GM18511 (cell line): ENCODE data around the gene DNAJC15.

Experiments used
- ATAC-seq: cut with Tn5 transposase; IDR thresholded peaks from one replicate; pipeline ENCODE4 v1.9.1; 2021; ENCODE audit warnings: mild to moderate bottlenecking, moderate library complexity; ENCODE audit not compliant: unreplicated experiment

The DNAJC15 gene

DNA sequence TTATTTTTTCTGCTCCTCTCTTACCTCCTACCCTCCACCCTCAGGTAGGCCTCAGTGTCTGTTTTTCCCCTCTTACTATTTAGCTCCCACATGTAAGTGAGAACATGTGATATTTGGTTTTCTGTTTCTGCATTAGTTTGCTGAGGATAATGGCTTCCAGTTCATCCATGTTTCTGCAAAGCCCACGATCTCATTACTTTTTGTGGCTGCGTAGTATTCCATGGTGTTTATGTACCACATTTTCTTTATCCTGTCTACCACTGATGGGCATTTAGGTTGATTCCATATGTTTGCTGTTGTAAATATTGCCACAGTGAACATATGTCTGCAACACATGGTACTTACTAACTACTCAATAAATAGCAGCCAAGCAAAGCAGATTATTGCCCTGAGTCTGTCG, 56.8 kb downstream of the DNAJC15 start:
- no peak for ATAC-seq

DNA sequence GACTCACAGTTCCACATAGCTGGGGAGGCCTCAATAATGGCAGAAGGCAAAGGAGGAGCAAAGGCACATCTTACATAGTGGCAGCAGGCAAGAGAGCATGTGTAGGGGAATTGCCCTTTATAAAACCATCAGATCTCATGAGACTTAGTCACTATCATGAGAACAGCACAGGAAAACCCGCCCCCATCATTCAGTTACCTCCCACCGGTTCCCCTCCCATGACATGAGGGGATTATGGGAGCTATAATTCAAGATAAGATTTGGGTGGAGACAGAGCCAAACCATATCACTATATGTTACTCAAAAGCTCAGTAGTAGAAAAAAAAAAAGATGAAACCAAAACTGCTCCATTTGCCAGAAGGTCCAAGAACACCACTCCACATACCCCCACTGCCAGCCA, 58.5 kb downstream of the DNAJC15 start:
- no peak for ATAC-seq

DNA sequence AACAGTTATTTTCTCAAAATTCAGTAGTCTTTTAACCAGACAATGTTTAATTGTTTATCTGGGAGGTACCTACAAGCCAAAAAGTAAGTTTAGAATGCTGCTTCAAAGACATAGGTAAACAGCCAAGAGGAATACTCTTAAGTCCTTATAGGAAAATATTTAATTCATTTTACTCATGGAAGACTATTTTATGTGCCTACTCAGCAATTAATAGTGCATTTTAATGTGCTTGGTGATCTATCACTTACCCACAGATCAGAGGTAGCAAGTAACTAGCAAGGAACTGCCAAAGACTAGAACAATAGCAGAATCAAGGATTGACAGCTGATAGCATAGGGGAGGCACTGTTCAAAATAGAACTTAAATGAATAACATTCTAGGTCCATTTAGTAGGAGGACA, 60.4 kb downstream of the DNAJC15 start:
- no peak for ATAC-seq

GRCh38 chr13:43085545-43085944, 62.2 kb downstream of the DNAJC15 start:
- ATAC-seq, result no peak

- ATAC-seq, result no peak
Observed at GRCh38 chr13:43086181-43086580, 62.8 kb downstream of the DNAJC15 start.

- ATAC-seq, result no peak
Observed at GRCh38 chr13:43088093-43088511, 64.7 kb downstream of the DNAJC15 start.

DNA sequence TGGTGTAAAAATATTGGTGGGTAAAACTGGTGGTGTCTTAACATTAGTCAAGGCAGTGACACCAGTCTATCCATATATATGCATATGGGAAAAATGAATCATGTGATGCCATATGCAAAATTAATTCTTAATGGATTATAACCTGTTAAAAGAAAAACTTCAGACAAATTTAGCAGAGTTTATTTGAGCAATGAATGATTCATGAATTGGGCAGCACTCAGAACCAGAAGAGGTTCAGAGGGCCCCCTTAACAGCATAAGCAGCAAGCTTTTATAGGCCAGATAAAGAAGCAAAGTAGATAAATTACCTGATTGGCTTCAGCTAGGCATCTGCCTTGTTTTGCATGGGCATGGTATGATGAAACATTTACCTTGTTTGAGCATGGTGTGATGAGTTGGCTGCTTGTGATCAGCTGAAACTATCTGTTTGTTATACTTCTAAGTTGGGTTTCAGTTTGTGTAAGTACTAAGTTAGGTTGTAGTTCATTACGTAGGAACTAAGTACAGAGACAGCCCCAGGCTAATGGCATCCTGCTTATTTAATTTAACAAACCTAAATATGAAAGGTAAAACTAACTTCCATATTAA, 66.6 kb downstream of the DNAJC15 start:
- no peak for ATAC-seq

DNA sequence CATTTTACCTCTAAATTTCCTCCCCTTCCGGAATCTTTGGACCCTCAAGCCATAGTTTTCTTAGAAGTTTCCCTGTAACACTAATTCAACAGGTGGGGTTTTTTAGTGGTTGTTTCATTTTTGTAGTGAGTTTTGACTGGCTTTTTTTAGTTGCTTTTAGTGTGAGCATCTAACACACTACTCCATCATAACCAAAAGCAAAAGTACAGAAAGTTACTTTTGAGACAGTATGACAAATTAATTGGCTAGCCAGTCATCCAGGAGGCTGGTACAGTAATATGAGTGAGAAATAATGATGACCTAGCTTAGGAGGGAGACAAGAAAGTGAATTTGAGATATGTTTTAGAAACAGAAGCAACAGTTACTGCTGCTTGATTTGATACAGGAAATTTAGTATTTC, 71.5 kb downstream of the DNAJC15 start:
- ATAC-seq, result peak; percentile 82

DNA sequence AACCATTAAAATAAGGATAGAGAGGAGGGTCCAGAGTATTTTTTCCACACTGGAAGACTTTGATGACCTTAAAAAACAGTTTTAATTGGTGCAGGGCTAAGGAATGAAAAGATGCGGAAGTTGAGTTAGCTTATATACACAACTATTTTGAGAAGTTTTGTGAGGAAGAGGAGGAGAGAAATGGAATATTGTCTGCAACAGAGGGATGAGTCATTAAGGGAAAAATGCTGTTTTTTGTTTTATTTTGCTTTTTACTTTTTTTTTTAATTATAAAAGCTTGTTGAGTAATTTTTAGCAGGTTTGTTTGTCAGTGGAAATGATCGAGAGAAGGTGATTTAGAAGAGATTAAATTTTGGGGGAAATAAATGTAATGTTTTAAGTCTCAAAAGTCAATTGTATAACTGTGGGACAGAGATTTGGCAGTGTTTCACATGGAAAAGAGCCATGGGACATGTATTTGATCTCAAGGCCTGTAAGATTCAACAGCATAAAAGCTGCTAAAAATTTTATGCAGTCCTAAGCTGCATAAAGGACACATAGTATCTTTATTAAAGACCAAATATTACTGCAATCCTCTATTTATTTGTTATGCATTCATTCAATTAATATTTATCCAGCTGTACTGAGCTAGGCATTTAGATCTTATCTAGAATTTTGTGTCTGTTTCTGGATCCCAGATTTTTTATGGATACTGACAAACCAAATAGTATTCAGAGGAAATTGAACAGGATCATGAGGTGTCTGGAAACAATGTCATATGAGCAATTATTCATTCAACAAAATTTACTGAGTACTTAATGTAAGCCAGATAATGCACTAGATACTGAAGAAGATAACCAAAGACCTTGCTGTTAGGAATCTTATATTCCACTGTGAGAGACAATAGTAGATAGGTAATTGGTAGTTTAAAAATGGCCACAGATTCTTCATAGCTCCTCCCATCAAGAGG, 72.7 kb downstream of the DNAJC15 start:
- ATAC-seq, result no peak

DNA sequence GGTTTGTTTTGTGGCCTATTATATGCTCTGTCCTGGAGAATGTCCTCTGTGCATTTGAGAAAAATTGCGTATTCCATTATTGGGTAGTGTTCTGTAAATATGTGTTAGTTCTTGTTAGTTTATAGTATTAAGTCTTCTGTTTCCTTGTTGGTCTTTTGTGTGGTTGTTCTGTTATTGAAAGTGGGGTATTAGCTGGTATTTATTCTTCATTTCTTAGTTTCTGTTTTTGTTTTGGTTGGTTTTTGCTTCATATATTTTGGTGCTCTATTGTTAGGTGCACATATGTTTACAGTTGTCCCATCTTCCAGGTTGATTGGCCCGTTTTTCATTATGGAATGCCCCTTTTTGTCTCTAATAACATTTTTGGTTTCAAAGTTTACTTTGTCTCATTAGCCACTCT, 77.3 kb downstream of the DNAJC15 start:
- no peak for ATAC-seq

GRCh38 chr13:43102304-43102703, 78.9 kb downstream of the DNAJC15 start:
- no peak for ATAC-seq

GRCh38 chr13:43107780-43108179, 84.4 kb downstream of the DNAJC15 start:
- no peak for ATAC-seq

DNA sequence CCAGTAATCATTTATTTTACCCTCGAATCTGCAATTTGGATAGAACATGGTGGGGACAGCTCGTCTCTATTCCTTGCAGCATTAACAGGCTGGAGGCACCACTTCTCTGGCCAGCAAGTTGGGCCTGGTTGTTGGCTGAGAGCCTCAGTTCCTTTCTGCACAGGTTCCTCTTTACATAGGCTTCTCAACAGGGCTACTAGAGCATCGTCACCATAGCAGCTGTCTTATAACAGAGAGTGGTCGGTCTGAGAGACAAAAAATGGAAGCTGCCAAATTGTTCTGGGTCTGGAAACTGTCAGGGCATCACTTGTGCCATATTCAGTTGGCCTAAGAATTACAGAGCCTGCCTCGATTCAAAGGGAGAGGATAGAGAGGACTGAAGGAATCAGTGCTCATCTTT, 86.7 kb downstream of the DNAJC15 start:
- ATAC-seq, result no peak

DNA sequence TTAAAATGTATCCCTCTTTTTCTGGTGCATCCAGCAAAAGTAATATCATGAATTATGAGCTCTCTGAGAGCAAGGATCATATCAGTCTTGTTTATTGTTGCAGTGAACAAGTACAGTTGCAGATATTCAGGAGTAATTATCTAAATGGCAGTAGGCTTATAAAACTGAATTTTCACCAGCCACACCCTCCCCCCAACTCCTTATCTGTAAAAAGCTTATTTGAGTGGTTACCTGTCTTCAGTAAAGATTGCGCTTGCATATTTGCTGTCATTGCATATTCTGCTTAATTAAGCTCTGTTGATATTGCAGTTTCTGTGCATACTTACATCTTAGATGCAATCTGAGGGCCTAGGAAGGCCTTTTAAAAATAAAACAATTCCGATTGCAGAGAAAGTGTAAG, 87.3 kb downstream of the DNAJC15 start:
- no peak for ATAC-seq

- no peak for ATAC-seq
Observed at GRCh38 chr13:43111559-43112400, 88.4 kb downstream of the DNAJC15 start.

- no peak for ATAC-seq
Observed at GRCh38 chr13:43113603-43114002, 90.2 kb downstream of the DNAJC15 start.

GRCh38 chr13:43114504-43114903, 91.1 kb downstream of the DNAJC15 start:
- ATAC-seq, result no peak

DNA sequence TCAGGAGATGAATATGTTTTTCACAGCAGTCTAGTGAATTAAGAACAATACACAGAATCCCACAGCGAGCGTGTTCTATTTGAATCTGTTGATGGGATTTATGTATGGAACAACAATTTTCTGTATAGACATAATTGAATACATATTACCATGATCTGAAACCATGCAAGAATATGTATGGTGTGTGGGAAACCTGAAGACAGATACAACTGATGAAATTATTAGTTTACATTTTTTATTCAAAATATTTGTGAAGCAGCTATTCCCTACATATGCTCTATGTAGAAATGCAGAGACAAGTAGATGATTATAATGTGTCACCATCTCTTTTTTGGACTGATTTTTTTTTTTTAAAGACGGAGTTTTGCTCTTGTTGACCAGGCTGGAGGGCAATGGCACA, 91.8 kb downstream of the DNAJC15 start:
- ATAC-seq, result no peak

- ATAC-seq, result no peak
Observed at GRCh38 chr13:43116242-43116641, 92.9 kb downstream of the DNAJC15 start.

DNA sequence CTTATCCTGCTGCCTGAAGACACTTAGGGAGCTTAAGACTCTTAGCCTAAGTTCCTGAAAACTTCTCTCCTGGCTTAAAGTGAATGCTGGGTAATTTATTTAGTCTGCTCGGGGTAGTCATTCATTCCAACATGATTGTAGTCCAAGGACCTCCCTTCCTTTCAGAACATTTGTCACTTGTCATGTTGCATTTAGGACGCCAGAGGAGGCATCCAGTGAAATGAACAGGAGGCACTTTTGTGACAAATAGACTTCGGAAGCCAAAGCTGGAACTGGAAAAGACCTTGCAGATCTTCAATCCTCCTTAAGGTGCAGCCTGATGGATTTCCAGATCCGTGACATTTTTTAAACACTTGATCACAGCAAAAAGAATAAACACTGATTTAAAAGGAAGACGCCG, 95.1 kb downstream of the DNAJC15 start:
- no peak for ATAC-seq

GRCh38 chr13:43119206-43119605, 95.8 kb downstream of the DNAJC15 start:
- no peak for ATAC-seq
